ENCODE data around the gene RFX4. TPM values are rescaled to one million over a fixed set of nuclear protein-coding genes. Genes with fewer than 3 reads are reported as not detected.

RFX4 gene
- total RNA-seq, 1 experiment from 2014 or later: not detected

- H3K4me2 ChIP-seq (ENCODE audit: low read length): no peak overlapping the region
- no peak for TF ChIP-seq EZH2 (IDR thresholded peaks at IDR 0.05)
- no peak for TF ChIP-seq ATF3 (IDR thresholded peaks at IDR 0.05)
- no peak for TF ChIP-seq CEBPB (IDR thresholded peaks at IDR 0.05; ENCODE audit: low read depth)
- no peak for TF ChIP-seq SP1 (IDR thresholded peaks at IDR 0.05; ENCODE audit: low read depth)
- TF ChIP-seq EZH2phosphoT487 (IDR thresholded peaks at IDR 0.05; ENCODE audit: borderline replicate concordance): no peak
- TF ChIP-seq SRF (IDR thresholded peaks at IDR 0.05; ENCODE audit: low read depth): no peak
- H3K9me2 ChIP-seq (ENCODE audit: insufficient read depth): no peaks in the 10 kb centered on the region
- no peak overlapping the region for H2AFZ ChIP-seq (ENCODE audit: low read depth, low read length, poor library complexity, severe bottlenecking)
- no peak for DNase-seq (ENCODE audit: low read depth, low spot score)
- no peaks in the 10 kb centered on the region for H3K9me3 ChIP-seq (ENCODE audit: control insufficient read depth in 1 of 2, insufficient read depth in 1 of 2, low read depth in 1 of 2, low read length in 2 of 2)
- POLR2A ChIA-PET: no interaction called here
- RAD21 ChIA-PET (ENCODE audit: low non-redundant PET in 1 of 2, low total read pairs in 2 of 2, uncharacterized antibody in 2 of 2, unreplicated experiment in 2 of 2): no interaction called here
- no TSS peak for BruUV-seq (replicated peaks)
- no peaks in the 10 kb centered on the region for H3K79me2 ChIP-seq (ENCODE audit: insufficient read depth, low read length)
- no peak overlapping the region for H3K9ac ChIP-seq (ENCODE audit: low read length)
- no peak overlapping the region for H3K27ac ChIP-seq (ENCODE audit: low read depth, low read length)
- no peak overlapping the region for H3K4me3 ChIP-seq (replicated peaks in 1 of 2; ENCODE audit: low read depth in 1 of 2, low read length in 2 of 2)
- CTCF ChIA-PET: no interaction called here
- H3K27me3 ChIP-seq (ENCODE audit: insufficient read depth, low read length): no peaks in the 10 kb centered on the region
- ATAC-seq: no peak
- intact Hi-C loops (cut with micrococcal nuclease): no loop called here
- no peaks in the 10 kb centered on the region for H3K4me1 ChIP-seq (ENCODE audit: control insufficient read depth in 1 of 2, insufficient read depth in 2 of 2, low read length in 2 of 2)
- no peaks in the 10 kb centered on the region for H3K36me3 ChIP-seq (ENCODE audit: control insufficient read depth in 1 of 2, insufficient read depth in 2 of 2, low read length in 2 of 2)
- H4K20me1 ChIP-seq (ENCODE audit: insufficient read depth): no peaks in the 10 kb centered on the region
Observed at GRCh38 chr12:106692896-106693820, 110.4 kb downstream of the RFX4 start.

GRCh38 chr12:106696071-106696470 lies 113.3 kb downstream of the RFX4 start:
- Histone ChIP-seq H3K27ac (ENCODE audit: low read depth, low read length) (no peak overlapping the region), H3K9me3 (ENCODE audit: control insufficient read depth in 1 of 2, insufficient read depth in 1 of 2, low read depth in 1 of 2, low read length in 2 of 2) (peaks cover 0 to 1% of the 10 kb centered on the region in 2 experiments; a peak in 1 of 4 replicates), H4K20me1 (ENCODE audit: insufficient read depth) (no peaks in the 10 kb centered on the region), H3K4me1 (ENCODE audit: control insufficient read depth in 1 of 2, insufficient read depth in 2 of 2, low read length in 2 of 2) (no peaks in the 10 kb centered on the region), H2AFZ (ENCODE audit: low read depth, low read length, poor library complexity, severe bottlenecking) (no peak overlapping the region), H3K9ac (ENCODE audit: low read length) (no peak overlapping the region), H3K4me3 (replicated peaks in 1 of 2; ENCODE audit: low read depth in 1 of 2, low read length in 2 of 2) (no peak overlapping the region), H3K4me2 (ENCODE audit: low read length) (no peak overlapping the region), H3K36me3 (ENCODE audit: control insufficient read depth in 1 of 2, insufficient read depth in 2 of 2, low read length in 2 of 2) (no peaks in the 10 kb centered on the region), H3K79me2 (ENCODE audit: insufficient read depth, low read length) (no peaks in the 10 kb centered on the region), H3K9me2 (ENCODE audit: insufficient read depth) (no peaks in the 10 kb centered on the region), H3K27me3 (ENCODE audit: insufficient read depth, low read length) (no peaks in the 10 kb centered on the region)
- ChIA-PET CTCF (no interaction called here), POLR2A (no interaction called here), RAD21 (ENCODE audit: low non-redundant PET in 1 of 2, low total read pairs in 2 of 2, uncharacterized antibody in 2 of 2, unreplicated experiment in 2 of 2) (no interaction called here)
- intact Hi-C loops (cut with micrococcal nuclease): no loop called here
- DNase-seq (ENCODE audit: low read depth, low spot score): no peak
- TF ChIP-seq SP1 (IDR thresholded peaks at IDR 0.05; ENCODE audit: low read depth): no peak
- no peak for TF ChIP-seq POLR2A (IDR thresholded peaks at IDR 0.05; ENCODE audit: borderline replicate concordance, extremely low read depth, insufficient read depth, insufficient read length)
- TF ChIP-seq MAX (IDR thresholded peaks at IDR 0.05): no peak
- TF ChIP-seq RAD21 (IDR thresholded peaks at IDR 0.05; ENCODE audit: low read depth): no peak
- TF ChIP-seq JUND (IDR thresholded peaks at IDR 0.05): no peak
- no TSS peak for BruUV-seq (replicated peaks)
- no peak for ATAC-seq

Measured in HCT116 (cell line).